DOHH2 (cell line): ENCODE results near the gene NEK11.

Experiments used
- EZH2phosphoT487 ChIP-seq: fragments of 200-600 bp; sonication (generic); IDR thresholded peaks from 2 replicates; pipeline ENCODE4 v1.6.1; 2017; ENCODE audit warnings: borderline replicate concordance, mild to moderate bottlenecking, antibody characterized with exemption, low read length, moderate library complexity, mixed read lengths
- TF ChIP-seq, protein P1 (sequence below): fragments of 200-600 bp; sonication (generic); IDR thresholded peaks from one replicate; pipeline ENCODE4 v1.5.1; 2014; ENCODE audit warnings: antibody characterized with exemption, mild to moderate bottlenecking, low read depth, low read length; ENCODE audit not compliant: poor library complexity, severe bottlenecking

DNA sequence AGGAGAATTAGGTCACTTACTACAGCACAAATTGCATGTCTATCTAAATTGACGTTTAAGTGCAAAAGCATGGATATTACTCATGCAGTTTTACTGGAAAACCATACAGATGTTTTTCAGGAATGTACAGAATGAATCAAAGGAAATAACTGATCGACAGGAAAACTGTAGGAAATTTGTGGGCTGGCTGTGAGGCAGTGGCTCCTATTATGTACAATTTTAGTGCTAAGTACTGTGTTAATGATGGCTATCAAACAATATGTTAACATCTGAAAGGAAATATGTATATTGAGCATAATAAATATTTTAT lies 361.8 kb downstream of the NEK11 start:
- TF ChIP-seq, protein P1, sequence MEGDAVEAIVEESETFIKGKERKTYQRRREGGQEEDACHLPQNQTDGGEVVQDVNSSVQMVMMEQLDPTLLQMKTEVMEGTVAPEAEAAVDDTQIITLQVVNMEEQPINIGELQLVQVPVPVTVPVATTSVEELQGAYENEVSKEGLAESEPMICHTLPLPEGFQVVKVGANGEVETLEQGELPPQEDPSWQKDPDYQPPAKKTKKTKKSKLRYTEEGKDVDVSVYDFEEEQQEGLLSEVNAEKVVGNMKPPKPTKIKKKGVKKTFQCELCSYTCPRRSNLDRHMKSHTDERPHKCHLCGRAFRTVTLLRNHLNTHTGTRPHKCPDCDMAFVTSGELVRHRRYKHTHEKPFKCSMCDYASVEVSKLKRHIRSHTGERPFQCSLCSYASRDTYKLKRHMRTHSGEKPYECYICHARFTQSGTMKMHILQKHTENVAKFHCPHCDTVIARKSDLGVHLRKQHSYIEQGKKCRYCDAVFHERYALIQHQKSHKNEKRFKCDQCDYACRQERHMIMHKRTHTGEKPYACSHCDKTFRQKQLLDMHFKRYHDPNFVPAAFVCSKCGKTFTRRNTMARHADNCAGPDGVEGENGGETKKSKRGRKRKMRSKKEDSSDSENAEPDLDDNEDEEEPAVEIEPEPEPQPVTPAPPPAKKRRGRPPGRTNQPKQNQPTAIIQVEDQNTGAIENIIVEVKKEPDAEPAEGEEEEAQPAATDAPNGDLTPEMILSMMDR: no peak
- no peak for TF ChIP-seq EZH2phosphoT487
